Nephron progenitor cell (in vitro differentiated cells): ENCODE measurements around the gene GALNT2.

ENCODE experiments used
- DNase-seq: peaks from one replicate; pipeline ENCODE4 v3.0.0; 2021
- H3K27ac Mint-ChIP-seq: 2 replicates; pipeline ENCODE4 v1.8.0; 2021; ENCODE audit warnings: mild to moderate bottlenecking, moderate library complexity, mixed read lengths
- H3K27me3 Mint-ChIP-seq: 2 replicates; pipeline ENCODE4 v1.8.0; 2021; ENCODE audit warnings: mild to moderate bottlenecking, low read depth, mixed read lengths; ENCODE audit not compliant: poor library complexity
- H3K36me3 Mint-ChIP-seq: 2 replicates; pipeline ENCODE4 v1.8.0; 2021; ENCODE audit warnings: low read depth, mixed read lengths
- H3K4me1 Mint-ChIP-seq: 2 replicates; pipeline ENCODE4 v1.8.0; 2021; ENCODE audit warnings: mixed read lengths
- H3K4me3 Mint-ChIP-seq: 2 replicates; pipeline ENCODE4 v1.8.0; 2021; ENCODE audit warnings: mild to moderate bottlenecking, moderate library complexity, mixed read lengths
- H3K9me3 Mint-ChIP-seq: 2 replicates; pipeline ENCODE4 v1.8.0; 2021; ENCODE audit warnings: mild to moderate bottlenecking, moderate library complexity, mixed read lengths
- CTCF ChIP-seq: fragments of 200-600 bp; sonication (generic); IDR thresholded peaks from 2 replicates; pipeline ENCODE4 v1.5.0; 2021; ENCODE audit warnings: antibody characterized with exemption

GALNT2 gene

GRCh38 chr1:230326971-230327891 lies 260.2 kb downstream of the GALNT2 start:
- no peak overlapping the region for H3K27ac Mint-ChIP-seq
- H3K4me1 Mint-ChIP-seq, result peaks cover 8% of the 10 kb centered on the region
- peaks cover 15% of the 10 kb centered on the region for H3K27me3 Mint-ChIP-seq
- no peak overlapping the region for H3K4me3 Mint-ChIP-seq
- H3K36me3 Mint-ChIP-seq, result no peaks in the 10 kb centered on the region
- H3K9me3 Mint-ChIP-seq, result no peaks in the 10 kb centered on the region
- DNase-seq, result no peak
- TF ChIP-seq CTCF, result no peak

DNA sequence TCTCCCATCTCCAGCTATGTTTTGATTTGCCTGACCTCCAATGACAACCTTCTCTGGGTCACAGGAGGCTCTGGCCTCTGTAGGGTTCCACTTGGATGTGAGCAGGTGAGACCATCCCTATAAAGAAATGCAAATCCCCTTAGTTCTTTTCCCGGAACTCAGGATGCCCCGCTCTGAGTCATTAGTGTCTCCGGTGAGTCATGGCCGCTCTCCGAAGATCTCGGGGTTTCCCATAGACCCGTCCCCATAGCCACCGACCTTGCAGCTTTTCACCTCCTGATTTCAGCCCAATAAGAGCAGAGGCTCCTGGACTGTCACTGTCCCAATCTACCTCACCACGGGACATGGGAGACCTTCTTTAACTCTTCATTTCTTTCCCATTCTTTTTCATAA lies 260.9 kb downstream of the GALNT2 start:
- Mint-ChIP-seq H3K27me3 (peaks cover 20% of the 10 kb centered on the region), H3K9me3 (no peaks in the 10 kb centered on the region), H3K4me3 (no peak overlapping the region), H3K36me3 (no peaks in the 10 kb centered on the region), H3K4me1 (peaks cover 8% of the 10 kb centered on the region), H3K27ac (no peak overlapping the region)
- no peak for DNase-seq
- TF ChIP-seq CTCF, result no peak

GRCh38 chr1:230328342-230329015 lies 261.4 kb downstream of the GALNT2 start:
- TF ChIP-seq CTCF, result no peak
- H3K27ac Mint-ChIP-seq, result no peak overlapping the region
- no peaks in the 10 kb centered on the region for H3K36me3 Mint-ChIP-seq
- DNase-seq, result no peak
- no peaks in the 10 kb centered on the region for H3K9me3 Mint-ChIP-seq
- H3K4me3 Mint-ChIP-seq, result no peak overlapping the region
- H3K27me3 Mint-ChIP-seq, result peaks cover 22% of the 10 kb centered on the region
- peaks cover 7% of the 10 kb centered on the region for H3K4me1 Mint-ChIP-seq

- no peaks in the 10 kb centered on the region for H3K36me3 Mint-ChIP-seq
- no peak overlapping the region for H3K4me3 Mint-ChIP-seq
- no peak for DNase-seq
- peaks cover 7% of the 10 kb centered on the region for H3K4me1 Mint-ChIP-seq
- no peaks in the 10 kb centered on the region for H3K9me3 Mint-ChIP-seq
- no peak for TF ChIP-seq CTCF
- H3K27me3 Mint-ChIP-seq, result peaks cover 20% of the 10 kb centered on the region
- H3K27ac Mint-ChIP-seq, result no peak overlapping the region
Observed at GRCh38 chr1:230330157-230330556, 263.1 kb downstream of the GALNT2 start.
